Breast epithelium (tissue), 4 donors: ENCODE data around the gene SCNM1. TPM values are rescaled to one million over a fixed set of nuclear protein-coding genes. Genes with fewer than 3 reads are reported as not detected.

Experiments
- DNase-seq, 2 donors: peaks; one replicate each; pipeline ENCODE4 v3.0.0-alpha.2; 2019; ENCODE audit warnings: low spot score in 2 of 2
- H3K27ac ChIP-seq, 2 donors: fragments of 200-600 bp; sonication (generic) in 1 of 2; one replicate each; pipeline ENCODE4 v1.5.1; 2016 to 2019; ENCODE audit warnings: mild to moderate bottlenecking in 1 of 2
- H3K27me3 ChIP-seq, 2 donors: fragments of 200-600 bp; sonication (generic) in 1 of 2; one replicate each; pipeline versions ENCODE4 v1.5.1 to v1.6.0; 2017 to 2019; ENCODE audit warnings: control low read depth in 1 of 2, mild to moderate bottlenecking in 1 of 2
- H3K36me3 ChIP-seq: fragments of 200-600 bp; one replicate; pipeline ENCODE4 v1.5.1; 2019
- H3K4me1 ChIP-seq, 2 donors: fragments of 200-600 bp; sonication (generic); one replicate each; pipeline ENCODE4 v1.5.1; 2016 to 2019; ENCODE audit warnings: control low read depth in 1 of 2
- H3K4me3 ChIP-seq, 3 donors: fragments of 200-600 bp; sonication (generic); 1 replicate in 2 of 3; 2 replicates in 1 of 3; pipeline ENCODE4 v1.5.1; 2016 to 2019; ENCODE audit warnings: mild to moderate bottlenecking in 3 of 3, moderate library complexity in 2 of 3
- H3K9me3 ChIP-seq, 2 donors: fragments of 200-600 bp; sonication (generic) in 1 of 2; one replicate each; pipeline ENCODE4 v1.5.1; 2016 to 2019; ENCODE audit warnings: control low read depth in 1 of 2
- CTCF ChIP-seq, 3 donors: fragments of 450-650 bp; IDR thresholded peaks; one replicate each; pipeline ENCODE4 v1.5.1; 2016 to 2017; ENCODE audit warnings: antibody characterized with exemption in 3 of 3, mild to moderate bottlenecking in 3 of 3, moderate library complexity in 3 of 3
- POLR2A ChIP-seq: fragments of 450-650 bp; IDR thresholded peaks from one replicate; pipeline ENCODE4 v1.6.1; 2016; ENCODE audit warnings: antibody characterized with exemption, mild to moderate bottlenecking, moderate library complexity
- POLR2AphosphoS5 ChIP-seq, 3 donors: sonication (generic); formaldehyde crosslinking; IDR thresholded peaks; one replicate each; pipeline ENCODE4 v1.6.1; 2017; ENCODE audit warnings: antibody characterized with exemption in 3 of 3
- intact Hi-C: fragments of 100-400 bp; cut with DNase I; formaldehyde crosslinking; loops from one replicate; pipeline ENCODE4 v1.15.1; 2023; ENCODE audit warnings: low total_unique reads
- total RNA-seq, 3 donors: library from RNA; depleted of rRNA; stranded (reverse); fragments of >200 nt; gene quantifications; one replicate each; pipeline ENCODE4 v1.1.0, GENCODE V29; 2016

The SCNM1 gene
- total RNA-seq, 3 donors from 2014 or later, result 14.9 to 23.8 (median 23.6) TPM

GRCh38 chr1:151131701-151132334, 34.1 kb upstream of the SCNM1 start:
- Histone ChIP-seq H3K27me3 (no peaks in the 10 kb centered on the region), H3K9me3 (no peaks in the 10 kb centered on the region), H3K4me3 (peak overlapping the region; percentile 34 to 71 (median 51)), H3K4me1 (no peaks in the 10 kb centered on the region), H3K27ac (peak overlapping the region; percentile 68 to 77), H3K36me3 (no peaks in the 10 kb centered on the region)
- no peak for TF ChIP-seq CTCF (IDR thresholded peaks at IDR 0.05)
- no peak for TF ChIP-seq POLR2A
- no peak for TF ChIP-seq POLR2AphosphoS5 (IDR thresholded peaks at IDR 0.05)
- peak in 1 of 2 donors; percentile 26 for DNase-seq
- intact Hi-C loops, result no loop called here

GRCh38 chr1:151132335-151133017, 33.5 kb upstream of the SCNM1 start:
- H3K4me1 ChIP-seq, result no peaks in the 10 kb centered on the region
- H3K9me3 ChIP-seq, result no peaks in the 10 kb centered on the region
- H3K36me3 ChIP-seq, result no peaks in the 10 kb centered on the region
- H3K27me3 ChIP-seq, result no peaks in the 10 kb centered on the region
- no peak for TF ChIP-seq CTCF (IDR thresholded peaks at IDR 0.05)
- no peak for TF ChIP-seq POLR2AphosphoS5 (IDR thresholded peaks at IDR 0.05)
- TF ChIP-seq POLR2A, result no peak
- H3K4me3 ChIP-seq, result peak overlapping the region; percentile 34 to 71 (median 51)
- H3K27ac ChIP-seq, result peak overlapping the region; percentile 68 to 77
- DNase-seq, result no peak
- intact Hi-C loops, result no loop called here

- no peak for TF ChIP-seq POLR2AphosphoS5 (IDR thresholded peaks at IDR 0.05)
- no peak for TF ChIP-seq CTCF (IDR thresholded peaks at IDR 0.05)
- TF ChIP-seq POLR2A, result no peak
- no peaks in the 10 kb centered on the region for H3K27me3 ChIP-seq
- H3K27ac ChIP-seq, result peak overlapping the region in 1 of 2 donors; percentile 77
- intact Hi-C loops, result no loop called here
- H3K4me1 ChIP-seq, result no peaks in the 10 kb centered on the region
- H3K36me3 ChIP-seq, result no peaks in the 10 kb centered on the region
- no peaks in the 10 kb centered on the region for H3K9me3 ChIP-seq
- H3K4me3 ChIP-seq, result peak overlapping the region in 2 of 3 donors; percentile 51 to 71
- no peak for DNase-seq
These were observed 32.7 kb upstream of the SCNM1 start for GRCh38 chr1:151133018-151133806.

- no peak for DNase-seq
- TF ChIP-seq POLR2AphosphoS5 (IDR thresholded peaks at IDR 0.05), result no peak
- TF ChIP-seq POLR2A, result no peak
- no peak for TF ChIP-seq CTCF (IDR thresholded peaks at IDR 0.05)
- H3K36me3 ChIP-seq, result no peaks in the 10 kb centered on the region
These were observed 31.5 kb upstream of the SCNM1 start for GRCh38 chr1:151134396-151134795.

More at GRCh38 chr1:151134396-151134795, 31.5 kb upstream of the SCNM1 start:
- Histone ChIP-seq H3K27me3 (no peaks in the 10 kb centered on the region), H3K4me3 (no peak overlapping the region), H3K27ac (no peak overlapping the region), H3K4me1 (no peaks in the 10 kb centered on the region), H3K9me3 (no peaks in the 10 kb centered on the region)
- intact Hi-C loops, result no loop called here
